K562 treated with DMSO at 1 percent for 48 hours (cell line): ENCODE data around the gene INO80E. TPM values are rescaled to one million over a fixed set of nuclear protein-coding genes. Genes with fewer than 3 reads are reported as not detected.

Experiments used
- total RNA-seq: library from RNA; unstranded; fragments of 300-600 nt; gene quantifications from 2 replicates; pipeline ENCODE4 v1.2.3, GENCODE V29; 2022; ENCODE audit warnings: low replicate concordance; ENCODE audit errors: extremely low read depth

The INO80E gene
- not detected in 2 replicates for total RNA-seq

DNA sequence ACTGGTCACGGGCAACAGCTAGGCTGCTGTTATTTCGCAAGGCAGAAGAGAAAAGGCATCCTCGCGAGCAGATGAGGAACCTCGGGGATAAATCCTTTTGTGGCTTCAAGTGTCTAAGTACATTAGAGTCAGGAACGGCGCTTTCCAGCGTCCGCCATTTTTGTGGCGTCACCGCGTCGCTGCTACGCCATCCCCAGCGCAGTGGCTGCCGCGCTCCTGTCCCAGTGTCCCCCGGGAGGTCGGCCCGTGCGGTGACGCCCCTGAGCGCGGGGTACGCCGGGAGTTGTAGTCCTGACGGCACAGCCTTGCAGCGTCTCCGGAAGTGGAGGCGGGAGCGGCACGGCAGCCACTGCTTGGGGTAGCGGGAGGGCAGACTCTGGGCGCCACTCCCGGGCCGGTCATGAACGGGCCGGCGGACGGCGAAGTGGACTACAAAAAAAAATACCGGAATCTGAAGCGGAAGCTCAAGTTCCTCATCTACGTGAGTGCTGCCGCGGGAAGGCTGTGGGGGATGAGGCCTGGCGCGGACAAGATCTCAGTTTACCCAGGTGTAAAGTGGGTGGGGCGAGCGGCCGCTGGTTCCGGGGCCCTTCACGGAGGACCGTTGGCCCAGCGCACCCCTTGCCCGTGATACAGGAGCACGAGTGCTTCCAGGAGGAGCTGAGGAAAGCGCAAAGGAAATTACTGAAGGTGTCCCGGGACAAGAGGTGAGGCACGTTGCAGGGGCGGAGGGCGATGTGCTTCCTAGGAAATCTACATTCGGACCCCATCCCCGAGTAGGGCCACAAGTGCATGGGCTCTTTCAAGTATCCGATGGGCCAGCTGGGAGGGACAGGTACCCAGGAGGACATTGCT, at the start of gene INO80E:
TSS of gene INO80E (plus strand) at position 331 of the 855 bp plus-strand sequence. CDS start at position 401, 70 bp downstream.

GRCh38 chr16:29961479-29962343, 34.3 kb upstream of the INO80E start, which contains the start of gene TMEM219:
TSS of gene TMEM219 (plus strand) at chr16:29962079. CDS start at chr16:29963144, 1,065 bp downstream.

GRCh38 chr16:29973384-29974246, 22.4 kb upstream of the INO80E start, which contains the start of gene TAOK2:
TSS of gene TAOK2 (plus strand) at chr16:29973868. CDS start at chr16:29977773, 3,905 bp downstream.

GRCh38 chr16:29995324-29995910, 624 bp upstream of the INO80E start, which contains the start of gene HIRIP3:
TSS of gene HIRIP3 (minus strand) at chr16:29995617. CDS start at chr16:29995605, 12 bp downstream.

DNA sequence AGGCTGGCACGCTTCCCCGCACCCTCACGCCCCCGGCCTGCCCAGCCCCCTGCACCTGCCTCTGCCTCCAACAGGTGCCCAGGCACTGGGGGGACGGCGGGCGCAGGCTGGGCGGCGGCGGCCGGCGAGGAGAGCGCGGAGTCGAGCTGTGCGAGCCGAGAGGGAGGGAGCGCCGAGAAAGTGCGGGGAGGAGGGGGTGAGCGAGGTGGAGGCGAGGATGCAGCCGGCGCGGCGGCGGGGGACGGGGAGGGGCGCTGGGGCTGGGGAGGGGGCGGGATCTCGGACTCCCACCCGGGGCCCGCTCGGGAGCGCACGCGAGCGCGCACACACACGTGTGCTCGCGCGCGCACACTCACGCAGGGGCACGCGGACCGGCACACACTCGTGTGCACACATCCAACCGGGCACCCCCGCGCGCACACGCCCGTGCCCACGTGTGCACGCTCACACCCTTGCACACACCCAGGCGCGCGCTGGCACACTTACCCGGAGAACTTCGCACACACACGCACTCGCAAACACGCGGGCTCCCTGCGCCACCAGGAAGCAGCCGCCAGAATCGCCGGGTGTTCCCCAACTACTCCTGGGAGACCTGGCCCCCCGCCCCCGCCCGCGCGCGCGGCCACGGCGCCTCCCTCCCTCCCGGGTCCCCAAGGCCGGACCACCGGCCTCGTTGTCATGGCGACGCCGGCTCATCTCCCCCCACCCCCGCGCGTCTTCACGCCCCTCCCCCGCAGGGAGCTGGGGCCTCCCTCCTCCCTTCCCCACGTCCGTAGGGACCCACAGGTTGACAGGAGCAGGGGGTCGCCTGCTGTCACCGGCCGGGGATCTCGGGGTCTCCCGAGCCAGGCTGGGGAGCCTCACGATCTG, 15.0 kb downstream of the INO80E start, which contains the start of gene DOC2A:
TSS of gene DOC2A (minus strand) at position 184 of the 870 bp plus-strand sequence. CDS start 805 bp downstream, outside the sequence.

DNA sequence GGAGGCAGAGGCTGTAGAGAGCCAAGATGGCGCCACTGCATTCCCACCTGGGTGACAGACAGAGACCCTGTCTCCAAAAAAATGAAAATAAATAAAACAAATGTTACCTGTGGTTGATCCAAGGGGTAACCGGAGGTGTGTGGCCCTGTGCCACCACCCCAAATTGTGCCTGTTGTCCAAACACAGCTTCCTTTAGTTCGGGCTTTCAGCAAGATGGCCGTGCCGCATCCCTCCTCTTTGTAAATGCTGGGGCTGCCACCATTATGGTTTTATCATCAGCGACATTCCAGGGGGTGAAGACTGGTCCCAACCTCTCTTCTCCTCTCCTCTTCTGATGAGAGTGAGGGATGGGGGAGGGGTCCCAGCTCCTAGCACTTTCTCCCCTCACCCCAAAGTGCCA, 26.8 kb downstream of the INO80E start, which contains the start of gene C16orf92:
TSS of gene C16orf92 (plus strand) at position 312 of the 400 bp plus-strand sequence. CDS start 143 bp downstream, outside the sequence.

GRCh38 chr16:30030841-30031413, 34.9 kb downstream of the INO80E start, which contains the start of gene TLCD3B:
TSS of gene TLCD3B (minus strand) at chr16:30031271. CDS start at chr16:30030527, 744 bp downstream.

Other genes with a start within 250 kb of the INO80E start
- not detected in 2 replicates for gene ZG16, start 218.0 kb upstream of the INO80E start, total RNA-seq
- 188 TPM in 1 of 2 replicates, not detected in the other for gene KIF22, start 205.5 kb upstream of the INO80E start, total RNA-seq
- gene MAZ, start 189.7 kb upstream of the INO80E start, total RNA-seq = not detected in 2 replicates
- gene PRRT2, start 184.0 kb upstream of the INO80E start, total RNA-seq = not detected in 2 replicates
- gene PAGR1, start 180.1 kb upstream of the INO80E start, total RNA-seq = not detected in 2 replicates
- not detected in 2 replicates for gene MVP, start 175.8 kb upstream of the INO80E start, total RNA-seq
- not detected in 2 replicates for gene CDIPT, start 133.0 kb upstream of the INO80E start, total RNA-seq
- not detected in 2 replicates for gene SEZ6L2, start 96.7 kb upstream of the INO80E start, total RNA-seq
- not detected in 2 replicates for gene ASPHD1, start 95.8 kb upstream of the INO80E start, total RNA-seq
- not detected in 2 replicates for gene KCTD13, start 70.0 kb upstream of the INO80E start, total RNA-seq
- not detected in 2 replicates for gene TMEM219, start 34.2 kb upstream of the INO80E start, total RNA-seq
- gene TAOK2, start 22.4 kb upstream of the INO80E start, total RNA-seq = not detected in 2 replicates
- gene HIRIP3, start 624 bp upstream of the INO80E start, total RNA-seq = not detected in 2 replicates
- not detected in 2 replicates for gene DOC2A, start 14.8 kb downstream of the INO80E start, total RNA-seq
- gene C16orf92, start 27.0 kb downstream of the INO80E start, total RNA-seq = not detected in 2 replicates
- gene TLCD3B, start 35.0 kb downstream of the INO80E start, total RNA-seq = not detected in 2 replicates
- 2,195 and 3,246 TPM in 2 replicates for gene ALDOA, start 69.5 kb downstream of the INO80E start, total RNA-seq
- gene PPP4C, start 79.8 kb downstream of the INO80E start, total RNA-seq = not detected in 2 replicates
- gene TBX6, start 95.7 kb downstream of the INO80E start, total RNA-seq = not detected in 2 replicates
- not detected in 2 replicates for gene YPEL3, start 100.0 kb downstream of the INO80E start, total RNA-seq
- not detected in 2 replicates for gene GDPD3, start 117.3 kb downstream of the INO80E start, total RNA-seq
- not detected in 2 replicates for gene MAPK3, start 127.0 kb downstream of the INO80E start, total RNA-seq
- not detected in 2 replicates for gene CORO1A, start 187.4 kb downstream of the INO80E start, total RNA-seq
- not detected in 2 replicates for gene BOLA2B, start 197.4 kb downstream of the INO80E start, total RNA-seq
- not detected in 2 replicates for gene SLX1A, start 197.6 kb downstream of the INO80E start, total RNA-seq
- not detected in 2 replicates for gene SULT1A3, start 203.0 kb downstream of the INO80E start, total RNA-seq